ENCODE data around the gene ZFP3.

DNA sequence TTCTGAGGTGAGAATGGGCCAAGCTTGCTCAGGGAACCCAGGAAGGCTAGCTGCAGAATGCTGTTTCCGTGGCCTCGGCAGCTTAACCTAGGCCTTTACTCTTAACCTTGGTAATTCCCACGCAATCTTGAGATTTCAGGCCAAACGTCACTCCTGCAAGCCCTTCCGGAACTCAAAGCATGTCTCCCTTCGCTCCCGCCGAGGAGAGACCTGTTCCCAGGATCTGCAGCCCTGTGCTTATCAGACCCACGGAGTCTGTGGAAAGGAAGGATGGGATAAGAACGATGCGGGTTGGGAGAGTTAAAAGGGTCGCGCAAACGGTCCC, 524 bp upstream of the ZFP3 start:
- no peak for TF ChIP-seq EZH2 (IDR thresholded peaks at IDR 0.05; ENCODE audit: low read depth, unreplicated experiment)
- no peak for TF ChIP-seq CTCF (conservative IDR thresholded peaks at IDR 0.05; ENCODE audit: low read depth in 2 of 2)
- TF ChIP-seq POLR2AphosphoS5 (IDR thresholded peaks at IDR 0.05; ENCODE audit: low read depth): no peak
- TF ChIP-seq, protein P1, sequence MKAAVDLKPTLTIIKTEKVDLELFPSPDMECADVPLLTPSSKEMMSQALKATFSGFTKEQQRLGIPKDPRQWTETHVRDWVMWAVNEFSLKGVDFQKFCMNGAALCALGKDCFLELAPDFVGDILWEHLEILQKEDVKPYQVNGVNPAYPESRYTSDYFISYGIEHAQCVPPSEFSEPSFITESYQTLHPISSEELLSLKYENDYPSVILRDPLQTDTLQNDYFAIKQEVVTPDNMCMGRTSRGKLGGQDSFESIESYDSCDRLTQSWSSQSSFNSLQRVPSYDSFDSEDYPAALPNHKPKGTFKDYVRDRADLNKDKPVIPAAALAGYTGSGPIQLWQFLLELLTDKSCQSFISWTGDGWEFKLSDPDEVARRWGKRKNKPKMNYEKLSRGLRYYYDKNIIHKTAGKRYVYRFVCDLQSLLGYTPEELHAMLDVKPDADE (IDR thresholded peaks at IDR 0.05): no peak
- no peak for TF ChIP-seq ZNF331 (CRISPR knock-in tag; IDR thresholded peaks at IDR 0.05; ENCODE audit: low read depth)
- TF ChIP-seq ZNF462 (CRISPR knock-in tag; IDR thresholded peaks at IDR 0.05): no peak
- no peak for TF ChIP-seq REST (IDR thresholded peaks at IDR 0.05; ENCODE audit: unreplicated experiment)
- no peak for TF ChIP-seq CREB1 (CRISPR knock-in tag; IDR thresholded peaks at IDR 0.05; ENCODE audit: low read depth)

Data from GM23338 (cell line).